ENCODE data around the gene RRP1. TPM values are rescaled to one million over a fixed set of nuclear protein-coding genes. Genes with fewer than 3 reads are reported as not detected.

The RRP1 gene
- total and polyA plus RNA-seq, 10 of the 15 experiments (the other 5 are each of a cell fraction or from before 2014, with no cell fraction given) = 0.34 to 70.8 (median 35.1) TPM

- TF ChIP-seq ZNF622 (IDR thresholded peaks at IDR 0.05) (no peak), ZSCAN29 (IDR thresholded peaks at IDR 0.05) (no peak), CHD2 (IDR thresholded peaks at IDR 0.05; ENCODE audit: borderline replicate concordance, low read depth, low read length) (no peak), MXI1 (IDR thresholded peaks at IDR 0.05; ENCODE audit: low read depth, low read length) (peak; percentile 32; the same call in 1 of the 2 replicates), IKZF1 (conservative IDR thresholded peaks at IDR 0.05) (peak; percentile 47), CEBPB (IDR thresholded peaks at IDR 0.05; ENCODE audit: borderline replicate concordance in 1 of 2, low read depth in 2 of 2, low read length in 2 of 2) (no peak), NFYB (IDR thresholded peaks at IDR 0.05; ENCODE audit: insufficient read depth, low read depth, low read length) (no peak), SREBF1 (IDR thresholded peaks at IDR 0.05; ENCODE audit: low read length) (no peak), PML (IDR thresholded peaks at IDR 0.05; ENCODE audit: low read length) (no peak), YBX1 (IDR thresholded peaks at IDR 0.05) (no peak), TCF12 (IDR thresholded peaks at IDR 0.05; ENCODE audit: low read depth, low read length) (peak; percentile 60; the same call in 1 of the 2 replicates), EP300 (IDR thresholded peaks at IDR 0.05; ENCODE audit: borderline replicate concordance in 1 of 2, control insufficient read depth in 1 of 2, low read depth in 2 of 2, low read length in 2 of 2) (no peak), MYC (IDR thresholded peaks at IDR 0.05; ENCODE audit: insufficient read depth, insufficient read length, insufficient replicate concordance, low read length, severe bottlenecking) (no peak), HDAC6 (IDR thresholded peaks at IDR 0.05; ENCODE audit: unreplicated experiment) (no peak), EED (IDR thresholded peaks at IDR 0.05; ENCODE audit: low read depth) (no peak), SIX5 (IDR thresholded peaks at IDR 0.05; ENCODE audit: low read depth, low read length, severe bottlenecking) (no peak), TCF7 (IDR thresholded peaks at IDR 0.05; ENCODE audit: borderline replicate concordance) (no peak), RCOR1 (conservative IDR thresholded peaks at IDR 0.05; ENCODE audit: low read depth, low read length) (no peak), PKNOX1 (IDR thresholded peaks at IDR 0.05) (peak; percentile 61), TARDBP (IDR thresholded peaks at IDR 0.05; ENCODE audit: borderline replicate concordance) (no peak), WRNIP1 (IDR thresholded peaks at IDR 0.05; ENCODE audit: borderline replicate concordance, low read depth, low read length) (no peak), SUZ12 (IDR thresholded peaks at IDR 0.05; ENCODE audit: unreplicated experiment) (no peak), RBBP5 (conservative IDR thresholded peaks at IDR 0.05) (no peak), ZNF384 (IDR thresholded peaks at IDR 0.05; ENCODE audit: borderline replicate concordance, low read depth, low read length) (no peak), CBFB (IDR thresholded peaks at IDR 0.05; ENCODE audit: low read depth) (no peak), MTA3 (IDR thresholded peaks at IDR 0.05; ENCODE audit: borderline replicate concordance, low read length) (no peak), IRF4 (IDR thresholded peaks at IDR 0.05; ENCODE audit: low read depth, low read length) (no peak)
- TF ChIP-seq, protein P1, sequence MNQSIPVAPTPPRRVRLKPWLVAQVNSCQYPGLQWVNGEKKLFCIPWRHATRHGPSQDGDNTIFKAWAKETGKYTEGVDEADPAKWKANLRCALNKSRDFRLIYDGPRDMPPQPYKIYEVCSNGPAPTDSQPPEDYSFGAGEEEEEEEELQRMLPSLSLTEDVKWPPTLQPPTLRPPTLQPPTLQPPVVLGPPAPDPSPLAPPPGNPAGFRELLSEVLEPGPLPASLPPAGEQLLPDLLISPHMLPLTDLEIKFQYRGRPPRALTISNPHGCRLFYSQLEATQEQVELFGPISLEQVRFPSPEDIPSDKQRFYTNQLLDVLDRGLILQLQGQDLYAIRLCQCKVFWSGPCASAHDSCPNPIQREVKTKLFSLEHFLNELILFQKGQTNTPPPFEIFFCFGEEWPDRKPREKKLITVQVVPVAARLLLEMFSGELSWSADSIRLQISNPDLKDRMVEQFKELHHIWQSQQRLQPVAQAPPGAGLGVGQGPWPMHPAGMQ (IDR thresholded peaks at IDR 0.05; ENCODE audit: borderline replicate concordance) = no peak
- TF ChIP-seq, protein P2, sequence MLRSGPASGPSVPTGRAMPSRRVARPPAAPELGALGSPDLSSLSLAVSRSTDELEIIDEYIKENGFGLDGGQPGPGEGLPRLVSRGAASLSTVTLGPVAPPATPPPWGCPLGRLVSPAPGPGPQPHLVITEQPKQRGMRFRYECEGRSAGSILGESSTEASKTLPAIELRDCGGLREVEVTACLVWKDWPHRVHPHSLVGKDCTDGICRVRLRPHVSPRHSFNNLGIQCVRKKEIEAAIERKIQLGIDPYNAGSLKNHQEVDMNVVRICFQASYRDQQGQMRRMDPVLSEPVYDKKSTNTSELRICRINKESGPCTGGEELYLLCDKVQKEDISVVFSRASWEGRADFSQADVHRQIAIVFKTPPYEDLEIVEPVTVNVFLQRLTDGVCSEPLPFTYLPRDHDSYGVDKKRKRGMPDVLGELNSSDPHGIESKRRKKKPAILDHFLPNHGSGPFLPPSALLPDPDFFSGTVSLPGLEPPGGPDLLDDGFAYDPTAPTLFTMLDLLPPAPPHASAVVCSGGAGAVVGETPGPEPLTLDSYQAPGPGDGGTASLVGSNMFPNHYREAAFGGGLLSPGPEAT (IDR thresholded peaks at IDR 0.05; ENCODE audit: low read depth) = peak; percentile 32; the same call in 1 of the 2 replicates
Observed at GRCh38 chr21:43810505-43811261, 21.3 kb downstream of the RRP1 start (continued).

Data from GM12878 (cell line).